Loucy (cell line): ENCODE data around the gene CPA4.
A peak's percentile ranks its signal among the peaks of the same experiment; 100 is the strongest.

Experiments
- H2AFZ ChIP-seq: fragments of 200-600 bp; sonication (generic); 2 replicates; pipeline ENCODE4 v1.6.0; 2016; ENCODE audit warnings: antibody characterized with exemption, mild to moderate bottlenecking, low read length, moderate library complexity
- H3F3A ChIP-seq: fragments of 200-600 bp; 2 replicates; pipeline ENCODE4 v1.6.0; 2016; ENCODE audit warnings: antibody characterized with exemption, low read depth, mild to moderate bottlenecking
- H3K27me3 ChIP-seq: fragments of 200-600 bp; sonication (generic); 2 replicates; pipeline ENCODE4 v1.6.1; 2014; ENCODE audit warnings: low read length, mild to moderate bottlenecking; ENCODE audit not compliant: insufficient read depth, poor library complexity, severe bottlenecking
- H3K36me3 ChIP-seq: fragments of 200-600 bp; sonication (generic); 2 replicates; pipeline ENCODE4 v1.6.1; 2016; ENCODE audit warnings: low read length; ENCODE audit not compliant: insufficient read depth
- H3K4me1 ChIP-seq: fragments of 200-600 bp; sonication (generic); 2 replicates; pipeline ENCODE4 v1.5.1; 2014; ENCODE audit warnings: low read length, mild to moderate bottlenecking; ENCODE audit not compliant: insufficient read depth, poor library complexity, severe bottlenecking
- H3K4me2 ChIP-seq: fragments of 200-600 bp; sonication (generic); 2 replicates; pipeline ENCODE4 v1.6.0; 2014; ENCODE audit warnings: antibody characterized with exemption, low read length, low read depth, mild to moderate bottlenecking; ENCODE audit not compliant: poor library complexity, severe bottlenecking
- H3K4me3 ChIP-seq: fragments of 200-600 bp; sonication (generic); 2 replicates; pipeline ENCODE4 v1.5.1; 2014; ENCODE audit warnings: low read length, mild to moderate bottlenecking, mixed read lengths; ENCODE audit not compliant: poor library complexity, severe bottlenecking
- H3K79me2 ChIP-seq: fragments of 200-600 bp; sonication (generic); 2 replicates; pipeline ENCODE4 v1.6.1; 2014; ENCODE audit warnings: low read length; ENCODE audit not compliant: insufficient read depth
- H3K9ac ChIP-seq: fragments of 200-600 bp; sonication (generic); 2 replicates; pipeline ENCODE4 v1.6.0; 2014; ENCODE audit warnings: mild to moderate bottlenecking, low read depth, low read length, moderate library complexity; ENCODE audit not compliant: poor library complexity, severe bottlenecking
- H3K9me2 ChIP-seq: fragments of 200-600 bp; sonication (generic); replicated peaks from 2 replicates; pipeline ENCODE4 v1.6.1; 2016; ENCODE audit warnings: low read depth, low read length, mixed read lengths
- H3K9me3 ChIP-seq: fragments of 200-600 bp; sonication (generic); 2 replicates; pipeline ENCODE4 v1.6.1; 2014; ENCODE audit warnings: mild to moderate bottlenecking, antibody characterized with exemption, low read length, low read depth; ENCODE audit not compliant: insufficient read depth
- H4K20me1 ChIP-seq: fragments of 200-600 bp; sonication (generic); 2 replicates; pipeline ENCODE4 v1.6.0; 2014; ENCODE audit warnings: antibody characterized with exemption, low read length, mild to moderate bottlenecking; ENCODE audit not compliant: insufficient read depth, poor library complexity, severe bottlenecking
- EZH2phosphoT487 ChIP-seq: fragments of 200-600 bp; IDR thresholded peaks from 2 replicates; pipeline ENCODE4 v1.6.1; 2018; ENCODE audit warnings: antibody characterized with exemption, mild to moderate bottlenecking, moderate library complexity, borderline replicate concordance
- TF ChIP-seq, protein P1 (sequence below): fragments of 200-600 bp; sonication (generic); conservative IDR thresholded peaks from 2 replicates; pipeline ENCODE4 v1.5.1; 2014; ENCODE audit warnings: mild to moderate bottlenecking, antibody characterized with exemption, low read length

Gene CPA4

DNA sequence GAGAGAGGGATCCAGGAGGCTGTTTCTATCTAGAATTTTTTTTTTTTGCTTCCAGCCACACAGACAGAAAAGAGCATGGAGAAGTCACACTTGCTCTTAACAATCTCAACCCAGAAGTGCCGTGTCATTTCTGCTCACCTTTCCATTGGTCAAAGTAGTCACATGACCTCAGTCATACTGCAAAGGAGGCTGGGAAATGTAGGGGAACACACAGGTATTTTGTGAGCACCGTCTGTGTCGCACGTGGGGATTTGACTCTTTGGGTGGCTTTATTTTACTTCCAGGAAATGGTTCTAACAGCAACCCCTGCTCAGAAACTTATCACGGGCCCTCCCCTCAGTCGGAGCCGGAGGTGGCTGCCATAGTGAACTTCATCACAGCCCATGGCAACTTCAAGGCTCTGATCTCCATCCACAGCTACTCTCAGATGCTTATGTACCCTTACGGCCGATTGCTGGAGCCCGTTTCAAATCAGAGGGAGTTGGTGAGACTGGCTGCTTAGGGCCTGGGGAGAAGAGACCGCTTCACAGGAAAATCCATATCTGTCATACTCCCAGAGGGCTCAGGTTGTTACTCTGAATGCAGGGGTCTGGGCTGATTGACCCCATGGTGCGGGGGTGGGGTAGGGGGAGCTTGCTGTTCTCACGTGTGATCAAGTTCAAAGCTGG, 74.3 kb downstream of the CPA4 start:
- Histone ChIP-seq H2AFZ (peak overlapping the region; percentile 37; the same call in 1 of the 2 replicates), H3F3A (no peaks in the 10 kb centered on the region), H4K20me1 (no peaks in the 10 kb centered on the region), H3K9me3 (no peaks in the 10 kb centered on the region), H3K9ac (no peak overlapping the region), H3K27me3 (no peaks in the 10 kb centered on the region), H3K79me2 (no peaks in the 10 kb centered on the region), H3K4me3 (no peak overlapping the region), H3K4me1 (peaks cover 35% of the 10 kb centered on the region), H3K36me3 (no peaks in the 10 kb centered on the region), H3K4me2 (peak overlapping the region; percentile 37), H3K9me2 (no peaks in the 10 kb centered on the region)
- no peak for TF ChIP-seq EZH2phosphoT487
- TF ChIP-seq, protein P1, sequence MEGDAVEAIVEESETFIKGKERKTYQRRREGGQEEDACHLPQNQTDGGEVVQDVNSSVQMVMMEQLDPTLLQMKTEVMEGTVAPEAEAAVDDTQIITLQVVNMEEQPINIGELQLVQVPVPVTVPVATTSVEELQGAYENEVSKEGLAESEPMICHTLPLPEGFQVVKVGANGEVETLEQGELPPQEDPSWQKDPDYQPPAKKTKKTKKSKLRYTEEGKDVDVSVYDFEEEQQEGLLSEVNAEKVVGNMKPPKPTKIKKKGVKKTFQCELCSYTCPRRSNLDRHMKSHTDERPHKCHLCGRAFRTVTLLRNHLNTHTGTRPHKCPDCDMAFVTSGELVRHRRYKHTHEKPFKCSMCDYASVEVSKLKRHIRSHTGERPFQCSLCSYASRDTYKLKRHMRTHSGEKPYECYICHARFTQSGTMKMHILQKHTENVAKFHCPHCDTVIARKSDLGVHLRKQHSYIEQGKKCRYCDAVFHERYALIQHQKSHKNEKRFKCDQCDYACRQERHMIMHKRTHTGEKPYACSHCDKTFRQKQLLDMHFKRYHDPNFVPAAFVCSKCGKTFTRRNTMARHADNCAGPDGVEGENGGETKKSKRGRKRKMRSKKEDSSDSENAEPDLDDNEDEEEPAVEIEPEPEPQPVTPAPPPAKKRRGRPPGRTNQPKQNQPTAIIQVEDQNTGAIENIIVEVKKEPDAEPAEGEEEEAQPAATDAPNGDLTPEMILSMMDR = no peak

DNA sequence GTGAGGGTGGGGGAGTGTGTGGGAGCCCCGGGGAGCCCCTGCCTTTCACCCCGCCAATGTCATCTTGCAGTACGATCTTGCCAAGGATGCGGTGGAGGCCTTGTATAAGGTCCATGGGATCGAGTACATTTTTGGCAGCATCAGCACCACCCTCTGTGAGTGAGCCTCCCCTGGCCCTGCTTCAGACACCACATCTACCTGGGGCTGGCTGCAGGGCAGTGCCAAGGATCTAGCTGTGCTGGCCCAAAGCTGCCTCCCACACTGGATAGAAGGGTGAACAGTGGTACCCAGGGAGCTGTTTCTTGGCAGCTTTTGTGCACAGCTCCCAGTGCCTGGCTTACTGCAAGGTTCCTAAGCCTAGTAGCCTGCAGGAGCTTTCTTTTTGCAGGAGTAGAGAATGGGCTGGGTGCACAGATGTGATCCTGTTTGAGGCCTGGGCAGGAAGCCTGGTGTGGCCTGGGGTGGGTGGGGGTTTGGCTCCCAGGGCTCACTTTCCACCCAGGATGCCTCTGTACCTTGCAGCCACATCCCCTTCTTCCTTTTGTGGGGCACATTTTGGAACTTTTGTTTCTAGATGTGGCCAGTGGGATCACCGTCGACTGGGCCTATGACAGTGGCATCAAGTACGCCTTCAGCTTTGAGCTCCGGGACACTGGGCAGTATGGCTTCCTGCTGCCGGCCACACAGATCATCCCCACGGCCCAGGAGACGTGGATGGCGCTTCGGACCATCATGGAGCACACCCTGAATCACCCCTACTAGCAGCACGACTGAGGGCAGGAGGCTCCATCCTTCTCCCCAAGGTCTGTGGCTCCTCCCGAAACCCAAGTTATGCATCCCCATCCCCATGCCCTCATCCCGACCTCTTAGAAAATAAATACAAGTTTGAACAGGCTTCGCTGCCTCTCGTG, 75.1 kb downstream of the CPA4 start:
- Histone ChIP-seq H2AFZ (no peak overlapping the region; the same call in 1 of the 2 replicates), H3K79me2 (no peaks in the 10 kb centered on the region), H3K4me1 (peaks cover 35% of the 10 kb centered on the region), H3F3A (no peaks in the 10 kb centered on the region), H3K4me3 (no peak overlapping the region), H3K9me3 (no peaks in the 10 kb centered on the region), H3K9ac (peak overlapping the region; percentile 23), H3K36me3 (no peaks in the 10 kb centered on the region), H3K27me3 (no peaks in the 10 kb centered on the region), H3K4me2 (peak overlapping the region; percentile 37), H4K20me1 (no peaks in the 10 kb centered on the region), H3K9me2 (no peaks in the 10 kb centered on the region)
- TF ChIP-seq, protein P1 = no peak
- no peak for TF ChIP-seq EZH2phosphoT487

DNA sequence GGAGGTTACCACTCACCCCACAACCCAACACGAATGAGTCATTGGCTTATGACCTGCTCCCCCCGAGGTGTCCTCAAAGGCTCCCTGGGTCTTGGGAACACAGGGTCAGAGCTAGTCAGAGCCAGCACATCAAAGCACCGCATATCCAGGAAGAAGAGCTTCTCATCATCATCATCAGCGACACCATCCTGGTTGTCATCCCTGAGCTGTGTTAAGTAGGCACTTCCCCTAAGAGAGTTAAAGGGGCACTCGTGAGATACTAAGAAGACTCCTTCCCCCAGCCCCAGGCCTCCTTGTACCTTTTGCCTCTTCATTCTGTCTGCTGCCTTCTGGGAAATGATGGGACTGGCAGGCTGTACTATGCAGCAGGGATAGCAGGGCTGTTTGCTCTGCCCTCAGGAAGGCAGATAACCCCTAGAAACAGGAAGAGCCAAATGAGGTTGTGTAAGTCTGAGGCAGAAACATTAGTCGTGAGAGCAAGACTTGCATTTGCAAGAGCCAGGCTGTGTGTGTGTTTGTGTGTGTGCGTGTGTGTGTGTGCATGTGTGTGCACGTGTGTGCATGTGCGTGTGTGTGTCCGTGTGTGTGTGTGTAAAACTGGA, 76.2 kb downstream of the CPA4 start:
- Histone ChIP-seq H4K20me1 (no peaks in the 10 kb centered on the region), H2AFZ (peak overlapping the region; percentile 61; the same call in 1 of the 2 replicates), H3F3A (no peaks in the 10 kb centered on the region), H3K9ac (no peak overlapping the region), H3K4me3 (no peak overlapping the region), H3K9me2 (no peaks in the 10 kb centered on the region), H3K27me3 (no peaks in the 10 kb centered on the region), H3K4me2 (peak overlapping the region; percentile 5), H3K79me2 (no peaks in the 10 kb centered on the region), H3K9me3 (no peaks in the 10 kb centered on the region), H3K4me1 (peaks cover 35% of the 10 kb centered on the region), H3K36me3 (no peaks in the 10 kb centered on the region)
- TF ChIP-seq, protein P1 = no peak
- TF ChIP-seq EZH2phosphoT487 = no peak
